Nephron (organoid): ENCODE results near the gene GAB1.

Source experiments
- H3K27ac Mint-ChIP-seq, 3 experiments: 2 replicates each; pipeline ENCODE4 v1.8.0; 2020; ENCODE audit warnings: mixed read lengths in 3 of 3, mild to moderate bottlenecking in 2 of 3, moderate library complexity in 1 of 3
- H3K27me3 Mint-ChIP-seq: 2 replicates; pipeline ENCODE4 v1.8.0; 2021; ENCODE audit warnings: low read depth, mild to moderate bottlenecking, moderate library complexity, mixed read lengths
- H3K36me3 Mint-ChIP-seq: 2 replicates; pipeline ENCODE4 v1.8.0; 2020; ENCODE audit warnings: low read depth, mixed read lengths
- H3K4me1 Mint-ChIP-seq: 2 replicates; pipeline ENCODE4 v1.8.0; 2020; ENCODE audit warnings: mixed read lengths
- H3K4me3 Mint-ChIP-seq, 3 experiments: 2 replicates each; pipeline ENCODE4 v1.8.0; 2020; ENCODE audit warnings: mild to moderate bottlenecking in 3 of 3, mixed read lengths in 3 of 3, moderate library complexity in 2 of 3
- H3K9me3 Mint-ChIP-seq: 2 replicates; pipeline ENCODE4 v1.8.0; 2020; ENCODE audit warnings: mixed read lengths
- TF ChIP-seq, protein P1 (sequence below), 3 experiments: fragments of 200-600 bp; sonication (generic); IDR thresholded peaks; one replicate each; pipeline ENCODE4 v1.5.0; 2021; ENCODE audit warnings: antibody characterized with exemption in 3 of 3; ENCODE audit not compliant: unreplicated experiment in 3 of 3

The GAB1 gene

GRCh38 chr4:143486314-143486713 is 149.6 kb downstream of the GAB1 start:
- Mint-ChIP-seq H3K27ac (no peak overlapping the region), H3K4me3 (no peak overlapping the region), H3K27me3 (no peaks in the 10 kb centered on the region), H3K4me1 (no peaks in the 10 kb centered on the region), H3K36me3 (no peaks in the 10 kb centered on the region), H3K9me3 (peaks cover 10% of the 10 kb centered on the region)
- TF ChIP-seq, protein P1, sequence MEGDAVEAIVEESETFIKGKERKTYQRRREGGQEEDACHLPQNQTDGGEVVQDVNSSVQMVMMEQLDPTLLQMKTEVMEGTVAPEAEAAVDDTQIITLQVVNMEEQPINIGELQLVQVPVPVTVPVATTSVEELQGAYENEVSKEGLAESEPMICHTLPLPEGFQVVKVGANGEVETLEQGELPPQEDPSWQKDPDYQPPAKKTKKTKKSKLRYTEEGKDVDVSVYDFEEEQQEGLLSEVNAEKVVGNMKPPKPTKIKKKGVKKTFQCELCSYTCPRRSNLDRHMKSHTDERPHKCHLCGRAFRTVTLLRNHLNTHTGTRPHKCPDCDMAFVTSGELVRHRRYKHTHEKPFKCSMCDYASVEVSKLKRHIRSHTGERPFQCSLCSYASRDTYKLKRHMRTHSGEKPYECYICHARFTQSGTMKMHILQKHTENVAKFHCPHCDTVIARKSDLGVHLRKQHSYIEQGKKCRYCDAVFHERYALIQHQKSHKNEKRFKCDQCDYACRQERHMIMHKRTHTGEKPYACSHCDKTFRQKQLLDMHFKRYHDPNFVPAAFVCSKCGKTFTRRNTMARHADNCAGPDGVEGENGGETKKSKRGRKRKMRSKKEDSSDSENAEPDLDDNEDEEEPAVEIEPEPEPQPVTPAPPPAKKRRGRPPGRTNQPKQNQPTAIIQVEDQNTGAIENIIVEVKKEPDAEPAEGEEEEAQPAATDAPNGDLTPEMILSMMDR (IDR thresholded peaks at IDR 0.05; ENCODE audit: unreplicated experiment in 3 of 3), result no peak

DNA sequence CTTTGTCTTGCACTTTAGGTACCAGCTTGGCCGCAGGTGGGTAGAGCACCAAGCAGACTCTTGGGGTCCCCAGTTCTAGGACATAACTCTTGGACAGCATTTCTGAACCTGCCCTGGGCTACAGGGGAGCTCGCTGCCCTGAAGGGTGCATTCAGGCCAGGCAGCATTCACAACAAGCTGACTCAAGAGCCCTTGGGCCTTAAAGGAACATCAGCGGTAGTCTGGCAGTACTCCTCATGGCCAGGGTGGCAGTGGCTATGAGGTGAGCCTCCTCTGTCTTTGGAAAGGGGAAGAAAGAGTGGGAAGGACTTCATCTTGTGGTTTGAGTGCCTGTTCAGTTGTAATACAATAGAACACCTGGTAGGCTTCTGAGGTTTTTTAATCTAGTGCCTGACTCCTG is 152.0 kb downstream of the GAB1 start:
- H3K36me3 Mint-ChIP-seq, result no peaks in the 10 kb centered on the region
- peaks cover 18% of the 10 kb centered on the region for H3K9me3 Mint-ChIP-seq
- H3K4me3 Mint-ChIP-seq, result no peak overlapping the region
- H3K4me1 Mint-ChIP-seq, result no peaks in the 10 kb centered on the region
- no peak overlapping the region for H3K27ac Mint-ChIP-seq
- TF ChIP-seq, protein P1 (IDR thresholded peaks at IDR 0.05; ENCODE audit: unreplicated experiment in 3 of 3), result no peak
- no peaks in the 10 kb centered on the region for H3K27me3 Mint-ChIP-seq

DNA sequence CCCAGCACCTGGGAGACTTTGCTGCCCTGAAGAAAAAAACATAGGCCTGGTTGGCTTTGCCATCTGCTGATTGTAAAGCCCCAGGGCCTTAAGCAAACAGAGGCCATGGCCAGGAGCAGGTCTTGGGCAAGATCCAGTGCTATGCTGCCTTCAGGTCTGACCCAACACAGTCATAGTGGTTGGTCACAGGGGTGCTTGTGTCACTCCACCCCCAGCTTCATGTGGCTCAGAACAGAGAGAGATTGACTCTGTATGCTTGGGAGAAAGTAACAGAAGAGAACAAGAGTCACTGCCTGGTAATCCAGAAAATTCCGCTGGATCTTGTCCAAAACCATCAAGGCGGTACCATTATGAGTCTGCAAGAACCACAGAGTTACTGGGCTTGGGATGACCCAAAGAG is 152.4 kb downstream of the GAB1 start:
- H3K27ac Mint-ChIP-seq, result no peak overlapping the region
- H3K4me1 Mint-ChIP-seq, result no peaks in the 10 kb centered on the region
- peaks cover 20% of the 10 kb centered on the region for H3K9me3 Mint-ChIP-seq
- no peaks in the 10 kb centered on the region for H3K27me3 Mint-ChIP-seq
- no peaks in the 10 kb centered on the region for H3K36me3 Mint-ChIP-seq
- no peak overlapping the region for H3K4me3 Mint-ChIP-seq
- TF ChIP-seq, protein P1 (IDR thresholded peaks at IDR 0.05; ENCODE audit: unreplicated experiment in 3 of 3), result no peak

DNA sequence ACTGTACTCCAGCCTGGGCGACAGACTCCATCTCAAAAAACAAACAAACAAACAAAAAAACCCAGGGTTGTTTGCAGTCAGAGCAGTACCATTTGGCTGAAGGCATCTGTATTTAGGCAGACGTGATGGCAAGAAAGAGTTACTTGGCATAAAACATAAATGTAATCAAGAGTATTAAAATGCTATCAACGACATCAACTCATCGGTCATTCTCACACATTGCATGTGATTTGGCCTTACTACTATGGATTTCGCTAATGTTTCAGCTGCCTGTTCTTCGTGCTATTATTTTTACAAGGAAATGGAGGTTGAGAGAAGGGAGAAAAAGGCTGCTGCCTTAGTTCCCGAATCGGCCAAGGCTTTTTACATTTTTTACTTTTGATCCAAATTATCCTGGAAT is 161.3 kb downstream of the GAB1 start:
- H3K9me3 Mint-ChIP-seq, result peaks cover 7% of the 10 kb centered on the region
- H3K36me3 Mint-ChIP-seq, result no peaks in the 10 kb centered on the region
- no peak overlapping the region for H3K27ac Mint-ChIP-seq
- H3K27me3 Mint-ChIP-seq, result no peaks in the 10 kb centered on the region
- no peak overlapping the region for H3K4me3 Mint-ChIP-seq
- TF ChIP-seq, protein P1 (IDR thresholded peaks at IDR 0.05; ENCODE audit: unreplicated experiment in 3 of 3), result no peak
- no peaks in the 10 kb centered on the region for H3K4me1 Mint-ChIP-seq

DNA sequence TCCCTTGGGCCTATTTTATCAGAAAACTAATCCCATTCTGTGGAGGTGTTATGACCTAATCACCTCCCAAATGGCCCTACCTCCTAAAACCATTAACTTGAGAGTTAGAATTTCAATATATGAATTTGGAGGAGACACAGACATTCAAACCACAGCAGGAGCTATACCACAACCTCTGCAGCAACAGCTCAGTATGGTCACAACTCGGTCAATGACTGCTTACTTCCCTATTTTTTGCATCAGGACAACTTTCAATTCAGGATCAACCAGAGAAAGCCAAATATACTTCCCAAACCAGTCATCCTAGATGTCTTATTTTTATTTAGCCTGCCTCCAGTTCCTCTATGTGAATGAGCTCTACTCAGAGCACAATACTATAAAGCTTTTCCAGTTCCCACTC is 165.6 kb downstream of the GAB1 start:
- Mint-ChIP-seq H3K4me3 (no peak overlapping the region), H3K27ac (no peak overlapping the region), H3K4me1 (no peaks in the 10 kb centered on the region), H3K36me3 (no peaks in the 10 kb centered on the region), H3K27me3 (no peaks in the 10 kb centered on the region), H3K9me3 (no peaks in the 10 kb centered on the region)
- TF ChIP-seq, protein P1 (IDR thresholded peaks at IDR 0.05; ENCODE audit: unreplicated experiment in 3 of 3), result no peak

DNA sequence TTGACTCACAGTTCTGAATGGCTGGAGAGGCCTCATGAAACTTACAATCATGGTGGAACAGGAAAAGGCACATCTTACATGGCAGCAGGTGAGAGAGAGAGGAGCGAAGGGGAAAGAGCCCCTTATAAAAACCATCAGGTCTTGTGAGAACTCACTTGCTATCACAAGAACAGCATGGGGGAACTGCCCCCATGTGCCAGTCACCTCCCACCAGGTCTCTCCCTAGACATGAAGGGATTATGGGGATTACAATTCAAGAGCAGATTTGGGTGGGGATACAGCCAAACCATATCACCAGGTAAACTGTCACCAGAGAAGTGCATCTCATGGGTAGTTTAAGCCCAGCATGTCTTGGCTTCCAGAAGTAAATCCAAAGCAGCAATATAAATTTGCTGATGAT is 169.4 kb downstream of the GAB1 start:
- Mint-ChIP-seq H3K36me3 (no peaks in the 10 kb centered on the region), H3K9me3 (no peaks in the 10 kb centered on the region), H3K4me3 (no peak overlapping the region), H3K27ac (no peak overlapping the region), H3K27me3 (no peaks in the 10 kb centered on the region), H3K4me1 (no peaks in the 10 kb centered on the region)
- TF ChIP-seq, protein P1 (IDR thresholded peaks at IDR 0.05; ENCODE audit: unreplicated experiment in 3 of 3), result no peak
